ENCODE results near the gene TMEM9B.

The TMEM9B gene

GRCh38 chr11:9003573-9004182 lies 39.4 kb upstream of the TMEM9B start, which contains the start of gene NRIP3:
NRIP3 (minus strand) TSS chr11:9004001; CDS start chr11:9003935, 66 bp downstream.
- no peak for TF ChIP-seq CTCF (conservative IDR thresholded peaks at IDR 0.05; ENCODE audit: low read length)
- H3K4me3 ChIP-seq (ENCODE audit: low read length): peak within 1 kb of the TSS; percentile 62
- peak; percentile 58 for DNase-seq (ENCODE audit: low read depth)

GRCh38 chr11:9002920-9003572 lies 38.8 kb upstream of the TMEM9B start:
- TF ChIP-seq CTCF (conservative IDR thresholded peaks at IDR 0.05; ENCODE audit: low read length): no peak
- H3K4me3 ChIP-seq (ENCODE audit: low read length): peak overlapping the region; percentile 62
- no peak for DNase-seq (ENCODE audit: low read depth)

GRCh38 chr11:9001736-9002135 lies 37.5 kb upstream of the TMEM9B start:
- DNase-seq (ENCODE audit: low read depth): peak; percentile 80
- TF ChIP-seq CTCF (conservative IDR thresholded peaks at IDR 0.05; ENCODE audit: low read length): no peak
- no peak overlapping the region for H3K4me3 ChIP-seq (ENCODE audit: low read length)

GRCh38 chr11:8998017-8998416 lies 33.8 kb upstream of the TMEM9B start:
- TF ChIP-seq CTCF (conservative IDR thresholded peaks at IDR 0.05; ENCODE audit: low read length): no peak
- no peak for DNase-seq (ENCODE audit: low read depth)
- H3K4me3 ChIP-seq (ENCODE audit: low read length): no peak overlapping the region

- H3K4me3 ChIP-seq (ENCODE audit: low read length): no peak overlapping the region
- no peak for DNase-seq (ENCODE audit: low read depth)
- TF ChIP-seq CTCF (conservative IDR thresholded peaks at IDR 0.05; ENCODE audit: low read length): no peak
Measured at GRCh38 chr11:8997451-8997850, 33.2 kb upstream of the TMEM9B start.

GRCh38 chr11:8989453-8989852 lies 25.2 kb upstream of the TMEM9B start:
- no peak for TF ChIP-seq CTCF (conservative IDR thresholded peaks at IDR 0.05; ENCODE audit: low read length)
- H3K4me3 ChIP-seq (ENCODE audit: low read length): no peak overlapping the region
- peak; percentile 74 for DNase-seq (ENCODE audit: low read depth)
